ENCODE results near the gene MAGI2. TPM values are rescaled to one million over a fixed set of nuclear protein-coding genes. Genes with fewer than 3 reads are reported as not detected.
A peak's percentile ranks its signal among the peaks of the same experiment; 100 is the strongest.

MAGI2 gene
- polyA plus RNA-seq, 5 donors = 5.3 to 7.8 (median 6.6) TPM

- DNase-seq = no peak
These were observed 1218.8 kb downstream of the MAGI2 start for GRCh38 chr7:78234634-78235033.

- DNase-seq = no peak
These were observed 1220.7 kb downstream of the MAGI2 start for GRCh38 chr7:78232806-78233205.

- peak; percentile 9 to 10 for DNase-seq
These were observed 1227.3 kb downstream of the MAGI2 start for GRCh38 chr7:78226059-78226719.

GRCh38 chr7:78225534-78225933, 1227.9 kb downstream of the MAGI2 start:
- peak; percentile 13 to 16 for DNase-seq

GRCh38 chr7:78224923-78225322, 1228.5 kb downstream of the MAGI2 start:
- no peak for DNase-seq

GRCh38 chr7:78223598-78223997, 1229.9 kb downstream of the MAGI2 start:
- DNase-seq = no peak

- DNase-seq = peak; percentile 45 to 55
These were observed 1231.3 kb downstream of the MAGI2 start for GRCh38 chr7:78222001-78222751.

GRCh38 chr7:78220754-78221153, 1232.7 kb downstream of the MAGI2 start:
- DNase-seq = no peak

- DNase-seq = no peak
These were observed 1234.6 kb downstream of the MAGI2 start for GRCh38 chr7:78218876-78219275.

GRCh38 chr7:78218051-78218450, 1235.4 kb downstream of the MAGI2 start:
- DNase-seq = no peak

GRCh38 chr7:78215199-78215598, 1238.3 kb downstream of the MAGI2 start:
- DNase-seq = no peak

- DNase-seq = no peak
These were observed 1240.1 kb downstream of the MAGI2 start for GRCh38 chr7:78213402-78213801.

- DNase-seq = no peak
These were observed 1240.9 kb downstream of the MAGI2 start for GRCh38 chr7:78212476-78213060.

- DNase-seq = no peak
These were observed 1246.2 kb downstream of the MAGI2 start for GRCh38 chr7:78207269-78207668.

- no peak for DNase-seq
These were observed 1246.7 kb downstream of the MAGI2 start for GRCh38 chr7:78206769-78207168.

GRCh38 chr7:78203042-78203720, 1250.3 kb downstream of the MAGI2 start:
- DNase-seq = no peak

GRCh38 chr7:78198756-78199155, 1254.7 kb downstream of the MAGI2 start:
- no peak for DNase-seq

GRCh38 chr7:78197447-78197846, 1256.0 kb downstream of the MAGI2 start:
- no peak for DNase-seq

GRCh38 chr7:78195281-78195680, 1258.2 kb downstream of the MAGI2 start:
- DNase-seq = peak; percentile 78 to 83

- DNase-seq = peak; percentile 83 to 88
These were observed 1258.9 kb downstream of the MAGI2 start for GRCh38 chr7:78194611-78195010.

- no peak for DNase-seq
These were observed 1261.9 kb downstream of the MAGI2 start for GRCh38 chr7:78191475-78192079.

- DNase-seq = no peak
These were observed 1263.7 kb downstream of the MAGI2 start for GRCh38 chr7:78189762-78190161.
